Measurements from ENCODE around the gene PUSL1. TPM values are rescaled to one million over a fixed set of nuclear protein-coding genes. Genes with fewer than 3 reads are reported as not detected.

PUSL1 gene
- polyA plus RNA-seq, 1 donor (not counting 4 experiments of a cell fraction or from before 2014, with no cell fraction given): 11.4 TPM

DNA sequence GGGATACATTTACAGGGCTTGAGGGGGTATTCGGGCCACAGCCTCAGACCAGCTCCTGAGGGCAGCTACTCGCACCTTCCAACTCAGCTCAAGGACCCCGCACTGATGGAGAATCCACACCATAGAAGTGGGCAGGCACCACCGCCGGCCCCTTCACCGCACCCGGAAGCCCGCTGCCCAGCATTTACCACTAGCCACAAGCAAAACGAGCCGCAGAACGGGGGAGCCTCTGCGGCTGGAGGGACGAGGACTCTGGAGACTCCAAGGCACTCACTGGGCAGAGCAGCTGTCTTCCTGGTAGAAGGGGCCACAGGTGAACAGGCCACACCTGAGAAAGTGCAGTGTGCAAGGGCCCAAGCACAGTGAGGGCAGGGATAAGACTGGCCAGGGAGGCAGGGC is 40.1 kb upstream of the PUSL1 start:
- no peak overlapping the region for H3K27ac ChIP-seq (ENCODE audit: control insufficient read depth, insufficient read depth, low read length)
- peaks cover 24% of the 10 kb centered on the region for H4K20me1 ChIP-seq (ENCODE audit: control insufficient read depth, extremely low read depth, insufficient read depth, low read length)
- no peak overlapping the region for H3K4me2 ChIP-seq (ENCODE audit: control insufficient read depth, extremely low read depth, insufficient read depth, low read depth, low read length)
- H3K27me3 ChIP-seq (ENCODE audit: control insufficient read depth, extremely low read depth, insufficient read depth, low read length): no peaks in the 10 kb centered on the region
- H3K79me2 ChIP-seq (ENCODE audit: control insufficient read depth, insufficient read depth, low read length): peaks cover 70% of the 10 kb centered on the region
- no peak for FAIRE-seq
- dilution Hi-C loops (cut with MboI; ENCODE audit: extremely low pct_ligation_motif_present, low sequenced_read_pairs): no loop called here
- H3K9ac ChIP-seq (ENCODE audit: control insufficient read depth, extremely low read depth, insufficient read depth, low read length): no peak overlapping the region
- TF ChIP-seq CTCF (optimal IDR thresholded peaks at IDR 0.05 in 1 of 3, IDR thresholded peaks at IDR 0.05 in 1 of 3, conservative IDR thresholded peaks at IDR 0.05 in 1 of 3; ENCODE audit: extremely low read depth in 1 of 3, insufficient read depth in 2 of 3, low read length in 3 of 3): no peak
- TF ChIP-seq EZH2 (IDR thresholded peaks at IDR 0.05; ENCODE audit: low read length): no peak
- no peak overlapping the region for H2AFZ ChIP-seq (ENCODE audit: control insufficient read depth, low read length)
- peaks cover 31% of the 10 kb centered on the region for H3K4me1 ChIP-seq (ENCODE audit: control insufficient read depth, extremely low read depth, insufficient read depth, low read length)
- no peak overlapping the region for H3K4me3 ChIP-seq (ENCODE audit: control insufficient read depth in 2 of 3, extremely low read depth in 1 of 3, insufficient read depth in 2 of 3, low read depth in 1 of 3, low read length in 3 of 3)
- DNase-seq (ENCODE audit: low read depth, low spot score): no peak
- H3K9me3 ChIP-seq (ENCODE audit: control insufficient read depth, low read depth, low read length): no peaks in the 10 kb centered on the region
- peaks cover 22 to 27% of the 10 kb centered on the region in 2 experiments for H3K36me3 ChIP-seq (ENCODE audit: control insufficient read depth in 2 of 2, extremely low read depth in 1 of 2, insufficient read depth in 2 of 2, low read length in 2 of 2)
- H3K9me1 ChIP-seq (ENCODE audit: control insufficient read depth, extremely low read depth, insufficient read depth, low read length): peaks cover 7% of the 10 kb centered on the region

DNA sequence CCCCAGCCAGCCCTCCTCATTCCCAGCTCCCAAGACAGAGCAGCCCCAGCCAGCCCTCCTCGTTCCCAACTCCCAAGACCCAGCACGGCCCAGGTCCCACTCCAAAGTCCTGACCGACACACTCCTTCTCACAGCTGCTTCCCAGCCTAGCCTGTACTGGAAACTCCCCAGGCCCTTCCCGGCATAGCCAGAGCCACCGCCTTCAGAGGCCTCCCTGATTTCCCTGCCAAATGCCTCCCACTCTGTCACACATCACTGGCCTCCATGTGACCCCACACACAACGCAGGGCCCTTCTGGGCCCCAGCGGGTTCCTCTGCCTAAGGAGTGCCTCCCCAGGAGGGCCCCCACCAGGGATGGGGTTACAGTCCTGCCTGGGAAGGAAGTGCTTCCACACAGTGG is 37.6 kb upstream of the PUSL1 start:
- peaks cover 15 to 16% of the 10 kb centered on the region in 2 experiments for H3K36me3 ChIP-seq (ENCODE audit: control insufficient read depth in 2 of 2, extremely low read depth in 1 of 2, insufficient read depth in 2 of 2, low read length in 2 of 2)
- H3K9me3 ChIP-seq (ENCODE audit: control insufficient read depth, low read depth, low read length): no peaks in the 10 kb centered on the region
- H3K4me3 ChIP-seq (ENCODE audit: control insufficient read depth in 2 of 3, extremely low read depth in 1 of 3, insufficient read depth in 2 of 3, low read depth in 1 of 3, low read length in 3 of 3): no peak overlapping the region
- peaks cover 65% of the 10 kb centered on the region for H3K79me2 ChIP-seq (ENCODE audit: control insufficient read depth, insufficient read depth, low read length)
- H3K4me2 ChIP-seq (ENCODE audit: control insufficient read depth, extremely low read depth, insufficient read depth, low read depth, low read length): peak overlapping the region; percentile 54
- H3K9ac ChIP-seq (ENCODE audit: control insufficient read depth, extremely low read depth, insufficient read depth, low read length): peak overlapping the region; percentile 37
- TF ChIP-seq EZH2 (IDR thresholded peaks at IDR 0.05; ENCODE audit: low read length) (no peak), CTCF (optimal IDR thresholded peaks at IDR 0.05 in 1 of 3, IDR thresholded peaks at IDR 0.05 in 1 of 3, conservative IDR thresholded peaks at IDR 0.05 in 1 of 3; ENCODE audit: extremely low read depth in 1 of 3, insufficient read depth in 2 of 3, low read length in 3 of 3) (no peak)
- peaks cover 7% of the 10 kb centered on the region for H3K9me1 ChIP-seq (ENCODE audit: control insufficient read depth, extremely low read depth, insufficient read depth, low read length)
- peak overlapping the region; percentile 47 for H3K27ac ChIP-seq (ENCODE audit: control insufficient read depth, insufficient read depth, low read length)
- dilution Hi-C loops (cut with MboI; ENCODE audit: extremely low pct_ligation_motif_present, low sequenced_read_pairs): no loop called here
- no peaks in the 10 kb centered on the region for H3K27me3 ChIP-seq (ENCODE audit: control insufficient read depth, extremely low read depth, insufficient read depth, low read length)
- FAIRE-seq (no peak), DNase-seq (ENCODE audit: low read depth, low spot score) (no peak)
- H4K20me1 ChIP-seq (ENCODE audit: control insufficient read depth, extremely low read depth, insufficient read depth, low read length): peaks cover 21% of the 10 kb centered on the region
- no peak overlapping the region for H2AFZ ChIP-seq (ENCODE audit: control insufficient read depth, low read length)
- peaks cover 31% of the 10 kb centered on the region for H3K4me1 ChIP-seq (ENCODE audit: control insufficient read depth, extremely low read depth, insufficient read depth, low read length)

All from keratinocyte (primary cell).